Esophagus muscularis mucosa (tissue), 4 donors: ENCODE measurements around the gene LAMP2.

Experiments used
- EP300 ChIP-seq: sonication (generic); formaldehyde crosslinking; IDR thresholded peaks from one replicate; pipeline ENCODE4 v1.6.1; 2017; ENCODE audit warnings: antibody characterized with exemption
- POLR2A ChIP-seq: fragments of 450-650 bp; IDR thresholded peaks from one replicate; pipeline ENCODE4 v1.6.1; 2017; ENCODE audit warnings: antibody characterized with exemption, moderate library complexity, mild to moderate bottlenecking, low read depth
- TF ChIP-seq, protein P1 (sequence below), 3 experiments: fragments of 200-600 bp in 2 of 3; fragments of 450-650 bp in 1 of 3; sonication (generic) in 2 of 3; IDR thresholded peaks; one replicate each; pipeline ENCODE4 v1.5.1; 2017 to 2019; ENCODE audit warnings: antibody characterized with exemption in 3 of 3, mild to moderate bottlenecking in 2 of 3, moderate library complexity in 1 of 3

- TF ChIP-seq, protein P1, sequence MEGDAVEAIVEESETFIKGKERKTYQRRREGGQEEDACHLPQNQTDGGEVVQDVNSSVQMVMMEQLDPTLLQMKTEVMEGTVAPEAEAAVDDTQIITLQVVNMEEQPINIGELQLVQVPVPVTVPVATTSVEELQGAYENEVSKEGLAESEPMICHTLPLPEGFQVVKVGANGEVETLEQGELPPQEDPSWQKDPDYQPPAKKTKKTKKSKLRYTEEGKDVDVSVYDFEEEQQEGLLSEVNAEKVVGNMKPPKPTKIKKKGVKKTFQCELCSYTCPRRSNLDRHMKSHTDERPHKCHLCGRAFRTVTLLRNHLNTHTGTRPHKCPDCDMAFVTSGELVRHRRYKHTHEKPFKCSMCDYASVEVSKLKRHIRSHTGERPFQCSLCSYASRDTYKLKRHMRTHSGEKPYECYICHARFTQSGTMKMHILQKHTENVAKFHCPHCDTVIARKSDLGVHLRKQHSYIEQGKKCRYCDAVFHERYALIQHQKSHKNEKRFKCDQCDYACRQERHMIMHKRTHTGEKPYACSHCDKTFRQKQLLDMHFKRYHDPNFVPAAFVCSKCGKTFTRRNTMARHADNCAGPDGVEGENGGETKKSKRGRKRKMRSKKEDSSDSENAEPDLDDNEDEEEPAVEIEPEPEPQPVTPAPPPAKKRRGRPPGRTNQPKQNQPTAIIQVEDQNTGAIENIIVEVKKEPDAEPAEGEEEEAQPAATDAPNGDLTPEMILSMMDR (IDR thresholded peaks at IDR 0.05), result no peak
- TF ChIP-seq EP300, result no peak
- no peak for TF ChIP-seq POLR2A
These were observed 1.0 kb downstream of the LAMP2 start for GRCh38 chrX:120468071-120468470.
